ENCODE data around the gene MUC5B. TPM values are rescaled to one million over a fixed set of nuclear protein-coding genes. Genes with fewer than 3 reads are reported as not detected.
A peak's percentile ranks its signal among the peaks of the same experiment; 100 is the strongest.

Gene MUC5B
- total RNA-seq, 1 experiment from 2014 or later, result 1.6 TPM

GRCh38 chr11:1281326-1281973 lies 58.6 kb downstream of the MUC5B start:
- ChIA-PET POLR2A (no interaction called here), CTCF (no interaction called here)
- DNase-seq (ENCODE audit: low spot score), result no peak
- TF ChIP-seq ZNF138 (CRISPR knock-in tag; conservative IDR thresholded peaks at IDR 0.05) (no peak), ZMAT4 (CRISPR knock-in tag; IDR thresholded peaks at IDR 0.05) (no peak), HMGA2 (CRISPR knock-in tag; IDR thresholded peaks at IDR 0.05) (no peak), ELF4 (CRISPR knock-in tag; IDR thresholded peaks at IDR 0.05; ENCODE audit: low read depth) (no peak), ESRRA (CRISPR knock-in tag; IDR thresholded peaks at IDR 0.05; ENCODE audit: borderline replicate concordance) (no peak), FOXP4 (CRISPR knock-in tag; IDR thresholded peaks at IDR 0.05) (no peak), CREB1 (CRISPR knock-in tag; IDR thresholded peaks at IDR 0.05) (no peak), ZNF263 (CRISPR knock-in tag; IDR thresholded peaks at IDR 0.05; ENCODE audit: low read depth) (no peak), ATF3 (CRISPR knock-in tag; conservative IDR thresholded peaks at IDR 0.05) (no peak)
- ATAC-seq, result no peak
- Mint-ChIP-seq H3K9me3 (no peaks in the 10 kb centered on the region), H3K4me1 (peaks cover 5% of the 10 kb centered on the region), H3K27me3 (ENCODE audit: low read depth) (no peaks in the 10 kb centered on the region), H3K36me3 (peaks cover 17% of the 10 kb centered on the region), H3K27ac (peak overlapping the region; percentile 53; the same call in 1 of the 2 replicates), H3K4me3 (no peak overlapping the region)

- DNase-seq (ENCODE audit: low spot score) (no peak), ATAC-seq (peak; percentile 58; the same call in 1 of the 2 replicates)
- ChIA-PET POLR2A (no interaction called here), CTCF (no interaction called here)
- H3K36me3 Mint-ChIP-seq, result peaks cover 20% of the 10 kb centered on the region
- peak overlapping the region; percentile 53; the same call in 1 of the 2 replicates for H3K27ac Mint-ChIP-seq
- H3K27me3 Mint-ChIP-seq (ENCODE audit: low read depth), result no peaks in the 10 kb centered on the region
- H3K4me1 Mint-ChIP-seq, result peaks cover 5% of the 10 kb centered on the region
- H3K9me3 Mint-ChIP-seq, result no peaks in the 10 kb centered on the region; the same call in 1 of the 2 replicates
- H3K4me3 Mint-ChIP-seq, result no peak overlapping the region
- TF ChIP-seq ZNF532 (CRISPR knock-in tag; IDR thresholded peaks at IDR 0.05; ENCODE audit: borderline replicate concordance) (no peak), NR1H2 (CRISPR knock-in tag; IDR thresholded peaks at IDR 0.05) (no peak), TEAD4 (CRISPR knock-in tag; IDR thresholded peaks at IDR 0.05) (no peak), IRF1 (CRISPR knock-in tag; IDR thresholded peaks at IDR 0.05) (no peak), ZSCAN18 (CRISPR knock-in tag; IDR thresholded peaks at IDR 0.05) (no peak), ZNF512 (CRISPR knock-in tag; IDR thresholded peaks at IDR 0.05; ENCODE audit: borderline replicate concordance) (no peak), ATF6 (CRISPR knock-in tag; IDR thresholded peaks at IDR 0.05) (no peak), RORB (CRISPR knock-in tag; IDR thresholded peaks at IDR 0.05) (no peak), ZNF425 (CRISPR knock-in tag; conservative IDR thresholded peaks at IDR 0.05) (no peak)
These were observed 59.1 kb downstream of the MUC5B start for GRCh38 chr11:1281974-1282365.

All from WTC11 (cell line).